Chondrocyte (in vitro differentiated cells): Measurements from ENCODE around the gene MME. TPM values are rescaled to one million over a fixed set of nuclear protein-coding genes. Genes with fewer than 3 reads are reported as not detected.

Experiments used
- DNase-seq: peaks from one replicate; pipeline ENCODE4 v3.0.0; 2021; ENCODE audit warnings: mixed read lengths, low spot score
- H3K27ac Mint-ChIP-seq: one replicate; pipeline ENCODE4 v1.8.0; 2021; ENCODE audit warnings: mild to moderate bottlenecking, moderate library complexity, mixed read lengths; ENCODE audit not compliant: unreplicated experiment
- H3K27me3 Mint-ChIP-seq: 2 replicates; pipeline ENCODE4 v1.8.0; 2021; ENCODE audit warnings: low read depth, mixed read lengths
- H3K36me3 Mint-ChIP-seq: 2 replicates; pipeline ENCODE4 v1.8.0; 2021; ENCODE audit warnings: low read depth, mixed read lengths
- H3K4me1 Mint-ChIP-seq: 2 replicates; pipeline ENCODE4 v1.8.0; 2021; ENCODE audit warnings: low read depth, mild to moderate bottlenecking, mixed read lengths
- H3K4me3 Mint-ChIP-seq: one replicate; pipeline ENCODE4 v1.8.0; 2021; ENCODE audit warnings: mild to moderate bottlenecking, moderate library complexity, mixed read lengths; ENCODE audit not compliant: unreplicated experiment
- H3K9me3 Mint-ChIP-seq: 2 replicates; pipeline ENCODE4 v1.8.0; 2021; ENCODE audit warnings: low read depth, mixed read lengths
- CTCF ChIP-seq: fragments of 200-600 bp; sonication (generic); IDR thresholded peaks from 2 replicates; pipeline ENCODE4 v1.5.0; 2021; ENCODE audit warnings: antibody characterized with exemption, mild to moderate bottlenecking, moderate library complexity
- total RNA-seq: library from RNA; stranded (reverse); gene quantifications from 3 replicates; pipeline ENCODE4 v1.2.1, GENCODE V29; 2021

Gene MME
- total RNA-seq, 1 donor from 2014 or later, result 2.5 TPM

GRCh38 chr3:155101398-155101797, 21.3 kb downstream of the MME start:
- H3K27me3 Mint-ChIP-seq, result peaks cover 3% of the 10 kb centered on the region
- no peak for DNase-seq
- no peaks in the 10 kb centered on the region for H3K36me3 Mint-ChIP-seq
- no peak for TF ChIP-seq CTCF
- no peak overlapping the region for H3K27ac Mint-ChIP-seq
- peaks cover 5% of the 10 kb centered on the region for H3K9me3 Mint-ChIP-seq
- no peak overlapping the region for H3K4me3 Mint-ChIP-seq
- H3K4me1 Mint-ChIP-seq, result peaks cover 4% of the 10 kb centered on the region

- Mint-ChIP-seq H3K4me1 (peaks cover 4% of the 10 kb centered on the region), H3K36me3 (no peaks in the 10 kb centered on the region), H3K27ac (no peak overlapping the region), H3K4me3 (no peak overlapping the region), H3K9me3 (peaks cover 5% of the 10 kb centered on the region), H3K27me3 (peaks cover 3% of the 10 kb centered on the region)
- DNase-seq, result no peak
- no peak for TF ChIP-seq CTCF
Measured at GRCh38 chr3:155102329-155102728, 22.2 kb downstream of the MME start.

- Mint-ChIP-seq H3K36me3 (no peaks in the 10 kb centered on the region), H3K4me3 (no peak overlapping the region), H3K4me1 (peaks cover 4% of the 10 kb centered on the region), H3K27ac (no peak overlapping the region), H3K9me3 (peaks cover 5% of the 10 kb centered on the region), H3K27me3 (peaks cover 3% of the 10 kb centered on the region)
- no peak for DNase-seq
- TF ChIP-seq CTCF, result no peak
Measured at GRCh38 chr3:155103686-155104085, 23.6 kb downstream of the MME start.

GRCh38 chr3:155106119-155106518, 26.0 kb downstream of the MME start:
- TF ChIP-seq CTCF, result no peak
- H3K36me3 Mint-ChIP-seq, result no peaks in the 10 kb centered on the region
- H3K4me3 Mint-ChIP-seq, result no peak overlapping the region
- H3K9me3 Mint-ChIP-seq, result no peaks in the 10 kb centered on the region
- peaks cover 6% of the 10 kb centered on the region for H3K27me3 Mint-ChIP-seq
- no peak overlapping the region for H3K27ac Mint-ChIP-seq
- no peak for DNase-seq
- H3K4me1 Mint-ChIP-seq, result peaks cover 4% of the 10 kb centered on the region

- no peak for DNase-seq
- H3K27ac Mint-ChIP-seq, result no peak overlapping the region
- H3K4me1 Mint-ChIP-seq, result no peaks in the 10 kb centered on the region
- peaks cover 13% of the 10 kb centered on the region for H3K27me3 Mint-ChIP-seq
- no peak overlapping the region for H3K4me3 Mint-ChIP-seq
- TF ChIP-seq CTCF, result no peak
- H3K36me3 Mint-ChIP-seq, result no peaks in the 10 kb centered on the region
- no peaks in the 10 kb centered on the region for H3K9me3 Mint-ChIP-seq
Measured at GRCh38 chr3:155110022-155110421, 29.9 kb downstream of the MME start.
